HG03064 (cell line): ENCODE measurements around the gene TMEM54.

Experiments used
- ATAC-seq: cut with Tn5 transposase; IDR thresholded peaks from one replicate; pipeline ENCODE4 v1.9.1; 2021; ENCODE audit warnings: low read depth; ENCODE audit not compliant: unreplicated experiment

TMEM54 gene

DNA sequence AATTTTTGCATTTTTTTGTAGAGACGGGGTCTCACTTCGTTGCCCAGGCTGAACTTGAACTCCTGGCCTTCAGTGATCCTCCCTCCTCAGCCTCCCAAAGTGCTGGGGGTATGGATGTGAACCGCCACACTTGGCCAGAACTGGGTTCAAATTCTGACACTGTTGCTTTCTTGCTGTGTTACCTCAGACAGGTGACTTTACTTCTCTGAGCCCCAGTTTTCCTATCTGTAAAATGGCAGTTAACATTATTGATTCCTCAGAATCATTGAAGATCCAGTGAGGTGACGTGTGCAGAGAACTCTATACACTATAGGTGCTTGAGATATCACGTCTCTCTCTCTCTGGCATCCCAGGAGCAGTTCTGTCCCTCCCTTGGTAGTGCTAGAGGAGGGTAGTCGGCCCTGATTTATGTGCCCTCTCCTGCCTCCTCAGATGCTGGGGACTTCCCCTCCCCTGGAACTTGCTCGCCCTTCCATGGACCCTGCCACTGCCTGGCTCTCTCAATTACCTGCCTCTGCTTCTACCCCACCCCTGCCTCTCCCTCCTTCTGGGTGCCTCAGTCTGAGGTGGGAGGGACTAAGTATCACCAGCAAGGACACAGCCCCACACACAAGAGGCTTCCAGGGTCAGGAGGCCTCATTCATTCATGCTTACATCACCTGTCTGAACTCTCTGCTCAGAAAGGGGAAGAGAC lies 17.7 kb downstream of the TMEM54 start:
- no peak for ATAC-seq

DNA sequence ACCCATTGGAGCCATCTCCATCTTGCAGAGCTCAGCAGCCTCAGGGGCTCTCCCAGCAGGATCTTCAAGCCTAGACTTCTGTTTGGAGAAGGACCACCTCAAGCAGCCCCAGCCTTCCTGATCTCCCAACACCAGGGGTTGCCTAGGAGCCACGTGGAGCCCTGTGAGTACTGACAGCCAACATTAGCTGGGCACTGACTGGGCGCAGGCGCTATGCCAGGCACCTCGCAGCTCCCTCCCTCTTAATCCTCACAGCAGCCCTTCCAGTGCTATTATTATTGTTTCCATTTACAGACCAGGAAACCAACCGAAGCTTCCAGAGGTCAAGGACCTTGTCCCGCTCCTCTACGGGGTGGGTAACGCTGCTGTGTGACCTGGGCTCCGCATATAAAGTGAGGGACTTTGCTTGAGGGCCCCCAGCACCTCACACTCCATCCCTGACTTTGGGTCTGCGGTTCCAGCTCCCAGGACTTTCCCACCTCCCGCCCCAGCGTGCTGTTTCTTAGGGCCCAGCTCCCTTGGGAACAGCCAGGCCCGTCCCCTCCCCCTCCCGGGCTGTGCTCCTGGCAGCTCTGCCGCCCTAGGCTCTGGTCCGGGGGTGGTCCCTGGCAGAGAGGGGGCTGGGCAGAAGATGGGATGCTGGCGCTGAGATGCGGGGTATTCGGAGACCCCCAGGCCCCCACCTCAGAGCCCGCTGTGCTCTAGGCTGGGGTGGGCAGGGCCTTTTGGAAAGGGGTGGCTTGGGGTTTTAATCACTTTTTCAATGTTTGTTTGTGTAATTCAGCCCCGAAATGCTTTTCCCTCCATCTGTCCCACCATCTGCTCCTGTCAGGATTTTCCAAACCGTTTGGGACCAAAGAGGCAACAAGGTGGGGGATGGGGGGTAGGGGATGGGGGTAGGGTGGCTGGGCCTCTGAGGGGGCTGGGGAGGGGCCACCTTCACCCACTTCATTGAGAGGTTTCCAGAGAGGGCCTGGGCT lies 19.0 kb downstream of the TMEM54 start:
- no peak for ATAC-seq

DNA sequence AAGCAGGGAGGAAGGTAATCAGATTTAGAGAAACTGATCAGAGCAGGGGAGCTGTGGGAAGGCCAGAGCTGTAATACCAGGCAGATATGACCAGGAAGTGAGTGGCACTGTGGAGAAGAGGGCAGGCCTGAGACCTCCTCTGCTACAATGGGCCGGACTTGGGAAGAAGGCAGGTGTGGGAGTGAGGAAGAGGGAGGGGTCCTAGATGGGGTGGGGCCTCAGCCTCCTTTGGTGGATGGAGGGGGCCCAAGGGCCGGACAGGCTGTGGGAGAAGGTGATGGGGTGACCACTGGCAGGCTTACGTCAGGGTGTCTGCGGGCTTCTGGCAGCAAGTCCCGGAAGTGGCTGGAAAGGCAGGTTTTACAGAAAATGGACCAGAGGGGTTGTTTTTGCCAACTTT lies 19.9 kb downstream of the TMEM54 start:
- ATAC-seq: no peak

DNA sequence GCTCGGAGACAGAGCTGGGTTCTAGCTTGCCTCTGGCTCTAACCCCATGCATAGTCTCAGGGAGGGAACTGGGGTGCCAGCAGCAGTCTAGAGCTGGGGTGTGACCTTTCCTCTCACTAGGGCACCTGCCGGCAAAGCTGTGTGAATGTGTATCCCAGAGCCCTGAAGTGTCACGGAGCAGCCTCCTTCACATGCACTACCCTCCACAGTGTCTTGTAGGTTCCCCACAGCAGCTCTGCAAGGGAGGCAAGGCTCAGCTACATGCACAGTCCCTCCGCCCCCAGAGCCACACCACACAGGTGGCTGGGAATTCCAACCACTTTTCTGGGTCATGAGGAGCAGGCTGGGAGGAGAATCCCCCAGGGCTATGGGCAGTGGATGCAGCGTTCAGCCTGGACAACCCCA lies 22.6 kb downstream of the TMEM54 start:
- no peak for ATAC-seq

DNA sequence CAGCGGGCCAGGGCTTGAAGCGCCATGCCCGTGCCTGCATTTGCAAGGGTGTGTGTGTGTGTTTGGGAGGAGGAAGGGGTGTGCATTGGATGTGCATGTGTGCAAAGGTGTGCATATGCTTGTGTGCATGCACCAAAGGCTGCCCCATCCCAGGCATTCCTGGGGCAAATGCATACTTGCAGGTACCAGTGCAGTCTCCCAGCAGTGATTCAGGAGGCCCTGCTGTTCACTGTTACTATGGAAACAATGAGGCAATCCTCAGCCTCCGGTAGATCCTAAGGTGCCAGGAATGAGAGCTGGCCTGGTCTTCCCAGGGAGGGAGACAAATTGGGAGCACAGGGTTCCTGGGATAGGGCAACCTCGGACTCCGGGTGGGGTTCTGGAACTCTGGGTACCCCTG lies 23.0 kb downstream of the TMEM54 start:
- ATAC-seq: no peak

DNA sequence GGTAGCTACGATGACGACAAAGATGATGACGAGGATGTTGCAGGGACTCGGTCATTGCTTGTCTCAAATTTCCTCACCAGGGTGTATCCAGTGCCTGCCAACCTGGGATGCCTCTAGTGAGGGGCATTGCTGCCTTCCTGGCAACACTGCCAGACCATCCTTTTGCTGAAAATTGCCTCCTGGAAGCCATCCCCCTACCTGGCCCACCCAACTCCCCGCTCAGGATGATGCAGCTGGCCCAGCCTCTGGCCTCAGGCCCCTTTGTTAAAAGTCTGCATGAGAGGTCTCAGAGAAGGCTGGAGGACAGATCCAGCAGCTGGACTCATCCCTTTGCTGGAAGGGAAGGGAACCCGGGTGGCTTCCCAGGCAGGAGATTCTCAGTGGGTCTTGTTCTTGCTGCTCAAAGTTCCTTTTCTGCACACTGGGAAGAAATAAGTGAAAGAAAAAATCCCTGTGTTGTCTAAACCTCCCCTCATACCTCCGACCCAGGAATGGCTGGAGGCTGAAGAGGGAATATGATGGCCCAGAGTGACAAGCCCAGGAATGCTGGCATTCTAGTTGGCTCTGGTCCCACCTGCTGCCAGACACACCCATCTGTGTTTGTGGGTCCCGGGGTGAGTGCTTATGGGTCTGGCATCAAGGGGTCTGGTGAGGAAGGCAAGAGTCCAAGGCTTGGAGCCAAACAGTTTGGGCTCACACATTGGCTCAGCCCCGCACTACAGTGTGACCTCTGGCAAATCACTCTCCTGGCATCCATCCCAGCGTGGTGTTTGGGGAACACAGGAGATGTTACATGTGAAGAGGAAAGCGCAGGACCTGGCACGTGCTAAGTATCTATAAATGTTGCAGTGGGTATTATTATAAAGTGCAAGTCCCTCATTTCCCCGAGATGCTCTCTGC lies 23.7 kb downstream of the TMEM54 start:
- no peak for ATAC-seq

DNA sequence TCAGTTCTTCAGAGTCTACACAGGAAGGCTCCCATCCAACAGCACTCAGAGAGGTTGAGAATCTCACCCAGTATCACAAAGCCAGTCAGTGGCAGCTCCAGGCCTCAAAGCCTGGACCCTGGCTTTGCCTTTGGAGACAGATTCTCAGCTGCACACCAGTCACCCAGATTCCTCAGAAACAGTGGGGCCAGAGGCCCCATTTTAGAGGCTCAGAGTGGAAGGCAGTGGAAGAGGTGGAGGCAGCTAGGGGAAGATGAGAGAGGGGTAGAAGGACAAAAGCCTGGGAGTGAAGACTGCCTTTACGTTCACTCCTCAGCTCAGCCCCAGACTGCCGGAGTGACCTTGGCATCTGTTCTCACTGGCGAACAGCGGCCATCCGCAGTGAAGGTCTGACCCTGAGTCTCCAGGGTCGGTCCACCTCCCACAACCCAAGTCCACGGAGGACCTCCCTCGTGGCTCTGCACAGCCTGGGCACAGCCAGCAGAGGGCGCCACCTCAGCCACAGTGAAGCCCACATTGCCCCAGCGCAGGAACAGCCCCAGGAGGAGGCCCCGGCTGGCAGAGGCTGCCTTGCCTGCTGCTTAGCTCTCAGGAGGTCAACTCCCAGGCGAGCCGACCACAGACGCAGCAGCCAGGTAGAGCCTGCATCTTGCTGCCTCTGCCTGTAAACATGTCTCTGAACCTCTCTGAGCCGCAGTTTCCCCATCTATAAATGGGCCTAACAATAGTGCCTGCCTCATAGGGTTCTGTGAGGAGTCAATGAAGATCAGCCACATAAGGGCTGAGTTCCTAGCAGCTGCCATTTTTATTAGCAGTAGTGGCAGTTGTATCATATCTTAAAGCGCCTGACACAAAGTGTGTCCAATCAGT lies 24.6 kb downstream of the TMEM54 start:
- ATAC-seq: no peak

DNA sequence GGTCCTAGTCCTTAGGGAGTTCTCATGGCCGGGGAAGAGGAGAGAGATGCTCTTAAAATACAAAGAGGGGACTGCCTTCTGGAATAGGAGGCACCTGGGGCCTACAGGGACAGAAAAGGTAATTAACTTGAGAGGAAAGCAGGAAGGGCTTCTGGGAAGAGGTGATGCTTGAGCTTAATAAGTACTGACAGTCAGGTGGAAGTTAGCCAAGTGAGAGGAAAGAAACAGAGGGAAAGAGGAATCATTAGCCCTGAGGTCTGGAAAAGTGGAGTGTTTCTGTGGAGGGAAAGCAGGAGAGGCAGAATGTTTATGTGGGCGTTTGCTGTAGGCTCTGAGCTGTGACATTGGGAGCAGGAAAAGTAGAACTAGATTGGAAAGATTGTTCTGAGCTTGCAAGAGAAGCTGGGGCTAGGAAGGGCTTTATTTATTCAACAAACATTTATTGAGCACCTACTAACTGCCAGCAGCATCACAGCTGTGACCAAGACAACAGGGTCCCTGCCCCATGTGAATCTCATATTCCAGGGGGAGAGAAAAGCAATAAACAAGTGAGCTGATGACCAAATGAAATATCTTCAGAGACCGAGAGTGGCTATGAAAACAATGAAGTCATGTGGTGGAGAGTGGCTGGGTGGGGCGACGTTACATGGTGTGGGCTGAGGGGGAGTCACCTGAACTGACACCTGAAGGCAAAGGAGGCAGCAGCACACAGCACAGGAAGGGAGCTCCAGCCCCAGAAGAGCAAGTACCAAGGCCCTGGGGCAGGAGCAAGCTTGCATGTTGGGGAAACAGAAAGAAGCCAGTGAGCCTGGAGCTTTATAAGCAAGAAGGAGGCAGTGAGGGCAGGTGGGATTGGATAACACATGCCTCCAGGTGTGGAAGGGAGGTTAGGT lies 26.1 kb downstream of the TMEM54 start:
- ATAC-seq: no peak

DNA sequence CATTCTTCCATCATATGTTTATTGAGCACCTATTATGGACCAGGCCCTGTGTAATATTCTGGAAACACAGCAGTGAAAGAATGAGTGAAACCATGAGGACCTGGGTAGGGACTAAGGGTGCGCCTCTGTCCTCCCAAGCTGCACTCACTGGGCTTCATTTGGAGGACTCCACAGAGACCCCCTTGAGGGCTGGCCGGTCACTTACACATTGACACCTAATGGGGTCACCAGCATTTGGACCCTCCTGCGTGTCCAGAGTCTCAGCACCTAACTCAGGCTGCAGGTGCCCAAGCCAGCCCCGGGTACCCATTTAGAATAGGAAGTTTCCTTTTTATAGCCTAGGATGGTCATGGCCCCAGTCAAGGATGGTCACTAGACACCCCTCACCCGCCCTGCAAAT lies 27.7 kb downstream of the TMEM54 start:
- no peak for ATAC-seq

DNA sequence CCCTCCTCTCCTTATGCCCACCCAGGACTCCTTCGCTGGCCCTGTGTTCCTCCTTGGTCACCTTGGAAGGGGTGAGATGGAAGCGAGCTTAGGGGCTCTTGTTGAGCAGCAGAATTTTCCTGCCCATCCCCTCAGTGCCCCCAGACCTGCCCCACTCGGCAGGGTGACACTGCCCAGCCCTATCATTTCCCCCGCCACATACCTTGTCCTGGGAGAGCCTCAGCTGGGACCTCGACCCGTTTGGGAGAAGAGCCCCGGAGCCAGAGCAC lies 29.1 kb downstream of the TMEM54 start:
- no peak for ATAC-seq

DNA sequence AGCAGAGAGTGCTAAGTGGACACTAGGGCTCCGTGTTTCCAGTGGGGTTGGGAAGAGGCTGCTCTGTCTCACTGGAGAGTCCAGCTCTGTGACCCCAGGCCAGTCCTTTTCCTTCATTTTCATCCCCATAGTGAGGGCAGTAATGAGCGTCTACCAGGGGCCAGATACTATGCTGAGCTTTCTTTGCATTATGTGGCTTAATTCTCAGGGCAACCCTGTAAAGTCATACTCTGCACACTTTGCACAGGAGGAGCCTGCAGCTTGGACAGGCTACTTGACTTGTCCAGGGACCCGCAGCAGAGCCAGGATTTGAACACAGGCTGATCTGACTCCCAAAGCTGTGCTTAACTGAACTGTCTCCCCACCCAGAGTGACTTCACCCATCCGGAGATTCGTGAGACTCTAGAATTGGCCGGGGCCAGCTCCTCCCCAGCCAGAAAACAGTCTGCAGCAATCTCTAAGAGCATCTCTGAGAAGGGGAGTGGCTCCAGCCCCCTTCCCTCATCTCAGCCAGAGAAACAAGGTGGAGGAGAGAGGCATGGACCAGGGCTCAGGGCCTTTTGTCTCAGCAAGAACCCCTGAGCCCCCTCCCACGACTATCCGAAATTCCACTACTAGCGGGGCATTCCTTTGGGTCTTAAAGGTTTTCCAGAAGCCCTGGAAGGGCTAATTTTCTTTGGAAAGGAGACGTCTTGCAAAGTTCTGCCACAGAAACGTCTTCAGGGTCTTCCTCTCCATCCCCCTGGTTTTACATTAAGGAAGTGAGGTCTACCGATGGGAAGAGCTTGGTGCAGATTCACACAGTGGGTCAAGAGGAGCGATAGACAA lies 29.6 kb downstream of the TMEM54 start:
- no peak for ATAC-seq

DNA sequence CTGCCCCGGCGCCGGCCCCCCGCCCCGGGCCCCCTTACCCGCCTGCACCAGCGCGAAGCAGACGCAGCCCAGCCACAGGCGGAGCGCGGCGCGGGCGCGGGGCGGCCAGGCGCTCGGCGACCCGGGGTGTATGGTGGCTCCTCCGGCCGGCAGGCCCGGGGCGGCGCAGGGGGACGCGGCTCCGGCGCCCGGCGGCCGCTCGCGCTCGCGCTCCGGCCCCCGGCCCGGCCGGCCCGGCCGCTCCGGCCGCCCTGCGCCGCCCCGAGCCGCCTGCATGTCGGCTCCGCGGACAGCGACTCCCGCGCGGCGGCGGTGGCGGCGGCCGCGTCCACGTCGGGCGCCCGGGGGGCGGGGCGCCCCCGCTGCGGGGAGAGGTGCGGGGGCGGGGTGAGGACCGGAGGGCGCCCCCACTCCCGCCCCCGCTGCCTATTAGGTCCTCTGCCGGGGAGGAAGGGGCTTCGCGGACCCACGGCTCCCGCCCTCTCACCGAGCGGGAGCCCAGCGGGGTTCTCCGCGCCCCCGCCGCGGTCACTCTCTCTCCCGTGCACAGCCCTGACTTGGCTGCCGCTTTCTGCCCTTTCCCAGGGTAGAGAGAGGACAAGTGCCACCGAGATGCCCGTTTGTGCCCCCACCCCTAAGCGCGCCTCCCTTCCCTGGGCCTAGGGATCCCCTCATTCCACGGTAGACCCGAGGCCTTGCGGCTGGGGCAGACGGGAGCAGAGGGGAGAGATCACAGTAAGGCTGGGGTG lies 30.4 kb downstream of the TMEM54 start, which contains the start of gene FNDC5:
FNDC5 (minus strand) TSS at position 298 of the 749 bp plus-strand sequence.
- ATAC-seq: no peak

DNA sequence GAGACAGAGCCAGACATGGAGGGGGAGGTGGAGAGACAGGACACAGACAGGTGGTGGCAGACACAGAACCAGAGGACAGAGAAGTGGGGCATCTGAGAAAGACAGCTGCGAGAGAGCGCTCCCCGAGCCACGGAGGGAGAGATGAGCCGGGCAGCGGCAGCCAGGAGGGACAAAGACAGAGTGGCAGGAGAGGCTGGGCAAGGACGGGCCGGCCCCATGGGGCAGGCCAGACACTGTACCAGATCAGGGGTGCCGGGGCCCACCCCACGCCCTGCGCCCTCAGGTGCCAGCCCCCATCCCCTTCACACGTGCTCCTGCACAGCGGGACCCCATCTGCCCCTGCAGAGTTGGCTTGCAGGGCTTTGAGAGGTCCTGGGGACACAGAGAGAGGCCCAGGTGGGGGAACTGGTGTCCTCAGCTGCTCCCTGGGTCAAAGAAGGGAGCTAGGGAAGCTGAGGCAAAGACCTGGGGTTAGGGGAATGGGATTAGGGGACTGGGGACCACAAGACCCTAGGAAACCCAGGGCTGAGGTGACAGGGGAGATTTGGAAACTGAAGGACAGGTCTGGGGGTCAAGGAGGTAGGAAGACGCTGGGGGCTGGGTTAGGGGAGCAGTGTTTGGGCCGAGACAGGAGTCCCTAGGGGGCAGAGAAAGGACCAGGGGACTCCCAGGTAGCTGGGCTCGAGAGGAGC lies 31.1 kb downstream of the TMEM54 start:
- ATAC-seq: no peak

DNA sequence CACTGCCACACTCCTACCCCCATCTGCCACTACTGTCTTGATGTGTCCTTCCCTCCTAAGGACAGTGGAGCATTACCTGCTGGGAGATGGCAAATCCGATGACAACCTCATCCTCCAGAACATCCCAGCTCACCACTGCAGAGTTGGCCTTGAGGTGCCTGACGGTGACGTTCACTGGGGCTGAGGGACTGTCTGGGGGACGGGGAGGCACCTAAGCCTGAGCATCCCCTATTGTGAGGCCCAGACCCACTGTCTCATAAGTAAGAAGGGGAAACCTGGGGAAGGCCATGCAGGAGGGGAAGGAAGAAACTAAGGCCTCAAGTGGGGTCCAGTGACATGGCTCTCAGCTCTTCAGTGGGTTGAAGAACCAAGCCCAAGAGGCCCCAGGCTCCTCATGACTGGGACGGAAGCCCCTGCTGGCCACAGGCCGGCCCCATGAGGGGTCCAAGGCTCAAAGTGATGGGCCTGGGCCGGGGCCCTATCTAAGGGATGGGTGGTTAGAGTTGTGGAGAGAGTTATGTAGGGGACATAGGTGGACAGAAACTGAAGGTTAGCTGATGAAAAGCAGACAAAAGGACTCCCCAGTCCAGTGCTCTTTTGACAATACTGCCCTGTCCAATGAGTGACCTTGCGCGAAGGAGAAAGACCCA lies 32.3 kb downstream of the TMEM54 start:
- ATAC-seq: no peak

DNA sequence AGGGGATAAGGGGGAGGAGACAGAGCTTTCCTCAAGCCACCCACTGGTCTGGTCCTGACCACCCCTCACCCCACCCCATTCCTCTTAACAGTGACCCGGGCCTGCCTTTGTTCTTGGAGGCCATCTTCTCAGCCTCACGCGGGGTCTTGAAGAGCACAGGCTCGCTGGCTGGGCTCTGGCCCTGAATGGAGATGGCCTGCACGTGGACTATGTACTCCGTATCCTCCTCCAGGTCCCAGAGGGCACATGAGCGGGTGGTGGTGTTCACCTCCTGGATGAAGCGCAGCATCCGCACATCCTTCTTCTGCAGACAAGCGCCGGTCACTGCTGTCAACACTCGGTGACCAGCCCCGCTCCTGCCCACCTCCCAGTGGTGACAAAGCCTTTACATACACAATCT lies 33.1 kb downstream of the TMEM54 start:
- no peak for ATAC-seq

DNA sequence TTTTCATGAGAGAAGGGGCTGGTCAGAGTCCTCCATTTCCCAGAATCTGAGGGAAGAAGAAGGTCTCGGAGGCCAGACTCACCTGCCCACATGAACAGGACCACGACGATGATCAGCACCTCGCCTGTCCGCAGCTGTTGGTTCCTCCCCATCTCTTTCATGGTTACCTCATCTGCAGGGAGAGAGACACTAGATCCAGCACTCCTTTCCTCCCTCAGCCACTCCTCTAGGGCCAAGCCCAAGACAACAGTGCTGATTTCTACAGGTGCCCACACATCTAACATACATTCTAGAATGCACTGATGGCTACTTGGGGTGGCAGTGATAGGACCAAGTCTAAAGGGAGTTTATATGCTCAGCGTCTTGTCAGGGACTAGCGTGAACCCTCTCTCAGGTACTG lies 33.5 kb downstream of the TMEM54 start:
- no peak for ATAC-seq
